ENCODE measurements around the gene SIRT3. TPM values are rescaled to one million over a fixed set of nuclear protein-coding genes. Genes with fewer than 3 reads are reported as not detected.
A peak's percentile ranks its signal among the peaks of the same experiment; 100 is the strongest.

The SIRT3 gene
- 10 to 100 TPM; 16.1 to 22.0 TPM for total RNA-seq

GRCh38 chr11:235997-236773 is at the start of gene SIRT3:
Gene SIRT3 (minus strand): TSS chr11:236342. CDS start chr11:236328, 14 bp downstream.
- Histone ChIP-seq H3K27ac (peak within 1 kb of the TSS; percentile 95 to 97), H3K36me3 (peaks cover 4% of the 10 kb centered on the region), H3K4me3 (peak within 1 kb of the TSS; percentile 100), H3K4me1 (ENCODE audit: control insufficient read depth in 1 of 2, low read depth in 2 of 2) (peaks cover 20 to 27% of the 10 kb centered on the region in 2 donors), H3K27me3 (replicated peaks; ENCODE audit: insufficient read depth) (no peaks in the 10 kb centered on the region), H3K9me3 (no peaks in the 10 kb centered on the region)
- TF ChIP-seq CTCF (IDR thresholded peaks at IDR 0.05): peak; percentile 31
- peak; percentile 59 for ATAC-seq (ENCODE audit: insufficient number of reproducible peaks, low FRiP score, low read depth)
- peak; percentile 19 for DNase-seq (ENCODE audit: low spot score)

DNA sequence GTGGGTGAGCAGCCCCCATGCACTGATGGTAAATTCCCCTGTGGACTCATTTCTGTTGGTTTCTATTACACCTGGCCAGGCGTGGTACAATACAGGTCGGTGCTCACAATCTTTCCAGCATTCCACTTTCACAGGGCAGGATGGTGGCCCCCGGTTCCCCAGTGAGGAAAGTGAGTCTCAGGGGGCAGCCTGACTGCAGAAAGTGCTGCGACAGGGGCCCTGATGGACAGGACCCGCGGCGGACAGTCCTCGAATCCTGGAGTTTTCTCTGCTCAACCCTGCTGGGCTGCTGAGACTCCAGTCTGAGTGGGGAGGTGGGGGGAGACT is 49.7 kb upstream of the SIRT3 start:
- Histone ChIP-seq H3K4me1 (ENCODE audit: control insufficient read depth in 1 of 2, low read depth in 2 of 2) (peaks cover 6 to 28% of the 10 kb centered on the region in 2 donors), H3K9me3 (no peaks in the 10 kb centered on the region), H3K27me3 (replicated peaks; ENCODE audit: insufficient read depth) (peaks cover 3% of the 10 kb centered on the region), H3K27ac (no peak overlapping the region), H3K4me3 (no peak overlapping the region), H3K36me3 (no peaks in the 10 kb centered on the region)
- DNase-seq (ENCODE audit: low spot score) (no peak), ATAC-seq (ENCODE audit: insufficient number of reproducible peaks, low FRiP score, low read depth) (no peak)
- no peak for TF ChIP-seq CTCF (IDR thresholded peaks at IDR 0.05)

GRCh38 chr11:285021-285893 is 49.1 kb upstream of the SIRT3 start:
- DNase-seq (ENCODE audit: low spot score) (no peak), ATAC-seq (ENCODE audit: insufficient number of reproducible peaks, low FRiP score, low read depth) (no peak)
- no peaks in the 10 kb centered on the region for H3K36me3 ChIP-seq
- TF ChIP-seq CTCF (IDR thresholded peaks at IDR 0.05): no peak
- H3K4me3 ChIP-seq: no peak overlapping the region
- H3K27me3 ChIP-seq (replicated peaks; ENCODE audit: insufficient read depth): peaks cover 5% of the 10 kb centered on the region
- peaks cover 6 to 30% of the 10 kb centered on the region in 2 donors for H3K4me1 ChIP-seq (ENCODE audit: control insufficient read depth in 1 of 2, low read depth in 2 of 2)
- H3K27ac ChIP-seq: no peak overlapping the region
- H3K9me3 ChIP-seq: no peaks in the 10 kb centered on the region

DNA sequence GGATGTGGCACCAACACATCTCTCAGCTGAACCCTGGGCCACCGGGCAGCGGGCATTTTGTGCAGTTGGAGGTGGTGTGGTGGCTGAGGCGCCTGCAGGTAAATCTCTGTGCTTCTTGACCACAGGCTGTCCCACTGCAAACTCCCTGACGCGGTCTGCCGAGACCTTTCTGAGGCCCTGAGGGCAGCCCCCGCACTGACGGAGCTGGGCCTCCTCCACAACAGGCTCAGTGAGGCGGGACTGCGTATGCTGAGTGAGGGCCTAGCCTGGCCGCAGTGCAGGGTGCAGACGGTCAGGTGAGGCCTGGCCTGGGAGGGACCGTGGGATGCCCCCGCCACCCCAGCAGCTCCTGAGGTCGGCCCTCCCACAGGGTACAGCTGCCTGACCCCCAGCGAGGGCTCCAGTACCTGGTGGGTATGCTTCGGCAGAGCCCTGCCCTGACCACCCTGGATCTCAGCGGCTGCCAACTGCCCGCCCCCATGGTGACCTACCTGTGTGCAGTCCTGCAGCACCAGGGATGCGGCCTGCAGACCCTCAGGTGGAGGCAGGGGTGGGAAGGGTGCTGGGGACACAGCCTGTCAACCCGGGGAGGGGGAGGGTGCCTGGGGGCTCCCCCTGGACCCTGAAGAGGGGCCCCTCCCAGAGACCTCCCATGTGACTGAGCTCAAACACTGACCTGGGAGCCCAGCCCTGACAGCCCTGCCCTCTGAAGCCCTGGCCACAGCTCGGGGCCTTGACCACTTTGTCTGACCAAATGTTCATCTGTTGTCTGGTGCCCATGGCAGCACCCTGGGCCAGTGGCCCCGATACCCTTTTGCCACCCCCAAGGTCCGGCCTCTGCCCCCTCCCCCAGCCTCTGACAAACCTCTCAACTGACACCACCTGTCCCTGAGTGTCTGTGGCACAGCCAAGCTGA is 48.2 kb upstream of the SIRT3 start:
- Histone ChIP-seq H3K4me1 (ENCODE audit: control insufficient read depth in 1 of 2, low read depth in 2 of 2) (peaks cover 0 to 30% of the 10 kb centered on the region in 2 donors), H3K36me3 (no peaks in the 10 kb centered on the region), H3K9me3 (no peaks in the 10 kb centered on the region), H3K27me3 (replicated peaks; ENCODE audit: insufficient read depth) (peaks cover 5% of the 10 kb centered on the region), H3K27ac (no peak overlapping the region), H3K4me3 (no peak overlapping the region)
- no peak for DNase-seq (ENCODE audit: low spot score)
- TF ChIP-seq CTCF (IDR thresholded peaks at IDR 0.05): no peak
- no peak for ATAC-seq (ENCODE audit: insufficient number of reproducible peaks, low FRiP score, low read depth)

All from thoracic aorta (tissue), 2 donors.